Hepatocyte (in vitro differentiated cells): ENCODE measurements around the gene CBX2.

Experiments used
- CTCF ChIP-seq: fragments of 200-600 bp; sonication (generic); IDR thresholded peaks from 2 replicates; pipeline ENCODE4 v1.5.1; 2016; ENCODE audit warnings: antibody characterized with exemption, mild to moderate bottlenecking; ENCODE audit not compliant: poor library complexity
- EZH2 ChIP-seq: fragments of 200-600 bp; sonication (generic); IDR thresholded peaks from 2 replicates; pipeline ENCODE4 v1.6.1; 2016; ENCODE audit warnings: antibody characterized with exemption, mild to moderate bottlenecking, borderline replicate concordance
- EZH2phosphoT487 ChIP-seq: fragments of 200-600 bp; sonication (generic); IDR thresholded peaks from one replicate; pipeline ENCODE4 v1.6.1; 2018; ENCODE audit warnings: antibody characterized with exemption, mild to moderate bottlenecking, low read depth, moderate library complexity; ENCODE audit not compliant: unreplicated experiment, severe bottlenecking

- TF ChIP-seq CTCF (no peak), EZH2 (no peak), EZH2phosphoT487 (no peak)
Observed at GRCh38 chr17:79729761-79730160, 48.2 kb upstream of the CBX2 start.
